Right atrium auricular region (tissue), 2 donors: ENCODE measurements around the gene CERK. TPM values are rescaled to one million over a fixed set of nuclear protein-coding genes. Genes with fewer than 3 reads are reported as not detected.

Source experiments
- DNase-seq: peaks from one replicate; pipeline ENCODE4 v3.0.0-alpha.2; 2019; ENCODE audit warnings: low spot score
- H3K27ac ChIP-seq, 2 donors: fragments of 200-600 bp; sonication (generic); 1 replicate in 1 of 2; 2 replicates in 1 of 2; pipeline ENCODE4 v1.5.1; 2016 to 2019
- H3K27me3 ChIP-seq, 2 donors: fragments of 200-600 bp; sonication (generic); one replicate each; pipeline versions ENCODE4 v1.5.1 to v1.6.0; 2017 to 2019
- H3K36me3 ChIP-seq: fragments of 200-600 bp; sonication (generic); one replicate; pipeline ENCODE4 v1.5.1; 2016
- H3K4me1 ChIP-seq, 2 donors: fragments of 200-600 bp; sonication (generic); one replicate each; pipeline versions ENCODE4 v1.5.1 to v1.6.0; 2017 to 2019
- H3K4me3 ChIP-seq, 2 donors: fragments of 200-600 bp; sonication (generic); 1 replicate in 1 of 2; 2 replicates in 1 of 2; pipeline ENCODE4 v1.5.1; 2017 to 2019; ENCODE audit warnings: mild to moderate bottlenecking in 1 of 2, moderate library complexity in 1 of 2
- H3K9me3 ChIP-seq, 2 donors: fragments of 200-600 bp; sonication (generic); one replicate each; pipeline ENCODE4 v1.5.1; 2019
- total RNA-seq, 2 donors: library from RNA; depleted of rRNA; stranded (reverse); fragments of >200 nt; gene quantifications; one replicate each; pipeline ENCODE4 v1.1.0, GENCODE V29; 2016
- TF ChIP-seq, protein P1 (sequence below), 2 donors: fragments of 200-600 bp; sonication (generic); IDR thresholded peaks; one replicate each; pipeline ENCODE4 v1.5.1; 2019; ENCODE audit warnings: antibody characterized with exemption in 2 of 2

The CERK gene
- total RNA-seq, 2 donors from 2014 or later, result 46.0 to 59.8 TPM

DNA sequence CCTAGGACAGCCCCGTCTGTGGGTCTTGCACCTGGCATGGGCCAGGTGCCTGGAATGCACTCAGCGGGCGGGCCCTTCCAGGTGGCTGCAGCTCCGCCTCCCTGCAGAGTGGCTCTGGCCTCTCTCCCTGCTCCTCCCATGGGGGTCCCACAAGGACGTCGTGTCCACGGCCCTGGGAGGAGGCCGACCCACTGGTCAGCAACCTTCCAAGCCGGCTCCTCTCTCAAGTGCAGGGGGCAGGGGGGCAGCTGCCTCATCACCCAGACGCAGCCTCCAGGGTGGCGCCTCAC, 41.9 kb downstream of the CERK start:
- Histone ChIP-seq H3K4me3 (no peak overlapping the region), H3K4me1 (no peaks in the 10 kb centered on the region), H3K36me3 (peaks cover 98% of the 10 kb centered on the region), H3K27ac (no peak overlapping the region), H3K27me3 (no peaks in the 10 kb centered on the region), H3K9me3 (no peaks in the 10 kb centered on the region)
- TF ChIP-seq, protein P1, sequence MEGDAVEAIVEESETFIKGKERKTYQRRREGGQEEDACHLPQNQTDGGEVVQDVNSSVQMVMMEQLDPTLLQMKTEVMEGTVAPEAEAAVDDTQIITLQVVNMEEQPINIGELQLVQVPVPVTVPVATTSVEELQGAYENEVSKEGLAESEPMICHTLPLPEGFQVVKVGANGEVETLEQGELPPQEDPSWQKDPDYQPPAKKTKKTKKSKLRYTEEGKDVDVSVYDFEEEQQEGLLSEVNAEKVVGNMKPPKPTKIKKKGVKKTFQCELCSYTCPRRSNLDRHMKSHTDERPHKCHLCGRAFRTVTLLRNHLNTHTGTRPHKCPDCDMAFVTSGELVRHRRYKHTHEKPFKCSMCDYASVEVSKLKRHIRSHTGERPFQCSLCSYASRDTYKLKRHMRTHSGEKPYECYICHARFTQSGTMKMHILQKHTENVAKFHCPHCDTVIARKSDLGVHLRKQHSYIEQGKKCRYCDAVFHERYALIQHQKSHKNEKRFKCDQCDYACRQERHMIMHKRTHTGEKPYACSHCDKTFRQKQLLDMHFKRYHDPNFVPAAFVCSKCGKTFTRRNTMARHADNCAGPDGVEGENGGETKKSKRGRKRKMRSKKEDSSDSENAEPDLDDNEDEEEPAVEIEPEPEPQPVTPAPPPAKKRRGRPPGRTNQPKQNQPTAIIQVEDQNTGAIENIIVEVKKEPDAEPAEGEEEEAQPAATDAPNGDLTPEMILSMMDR (IDR thresholded peaks at IDR 0.05), result no peak
- no peak for DNase-seq

DNA sequence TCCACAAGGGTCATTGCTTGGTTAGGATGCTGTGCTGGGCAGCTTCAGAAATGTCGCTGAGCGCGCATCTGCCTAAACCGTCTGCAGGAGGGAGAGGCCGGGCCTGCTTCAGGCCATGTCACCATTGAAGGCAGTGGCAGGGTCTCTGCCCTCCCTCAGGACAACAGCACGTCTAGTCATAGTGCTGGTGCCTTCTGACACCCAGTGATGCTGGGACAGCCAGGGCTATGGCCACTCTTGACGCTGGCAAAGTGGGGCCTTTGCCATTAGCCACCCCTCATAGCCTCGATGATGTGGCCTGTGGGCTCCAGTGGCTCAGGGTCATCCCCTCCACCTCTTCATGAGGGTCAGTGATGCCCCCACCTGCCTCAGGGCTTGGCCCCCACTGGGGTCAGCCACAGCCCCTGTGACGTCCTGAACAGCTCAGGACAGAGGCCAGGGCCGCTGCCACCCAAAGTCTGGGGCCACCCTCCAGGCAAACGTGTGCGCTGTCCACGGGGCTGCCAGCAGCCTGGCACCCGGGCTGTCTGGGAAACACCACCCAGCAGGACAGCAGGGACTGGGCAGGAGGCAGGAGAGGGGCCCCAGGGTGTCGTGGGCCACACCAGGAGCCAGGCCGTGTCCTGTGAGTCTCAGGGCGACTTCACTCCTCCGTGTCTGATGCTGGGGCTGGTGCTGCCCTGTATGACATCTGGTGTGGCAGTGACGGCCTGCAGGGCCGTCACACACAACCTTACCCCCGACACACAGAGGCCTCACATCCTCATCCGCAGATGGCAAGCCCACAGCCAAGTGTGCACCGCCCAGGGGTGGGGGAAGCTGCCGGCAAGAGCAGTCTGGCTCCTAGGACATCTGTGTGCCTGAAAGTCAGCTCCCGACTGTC, 42.5 kb downstream of the CERK start:
- Histone ChIP-seq H3K27me3 (no peaks in the 10 kb centered on the region), H3K4me1 (no peaks in the 10 kb centered on the region), H3K4me3 (no peak overlapping the region), H3K36me3 (peaks cover 95% of the 10 kb centered on the region), H3K9me3 (no peaks in the 10 kb centered on the region), H3K27ac (no peak overlapping the region)
- TF ChIP-seq, protein P1 (IDR thresholded peaks at IDR 0.05), result no peak
- DNase-seq, result no peak

DNA sequence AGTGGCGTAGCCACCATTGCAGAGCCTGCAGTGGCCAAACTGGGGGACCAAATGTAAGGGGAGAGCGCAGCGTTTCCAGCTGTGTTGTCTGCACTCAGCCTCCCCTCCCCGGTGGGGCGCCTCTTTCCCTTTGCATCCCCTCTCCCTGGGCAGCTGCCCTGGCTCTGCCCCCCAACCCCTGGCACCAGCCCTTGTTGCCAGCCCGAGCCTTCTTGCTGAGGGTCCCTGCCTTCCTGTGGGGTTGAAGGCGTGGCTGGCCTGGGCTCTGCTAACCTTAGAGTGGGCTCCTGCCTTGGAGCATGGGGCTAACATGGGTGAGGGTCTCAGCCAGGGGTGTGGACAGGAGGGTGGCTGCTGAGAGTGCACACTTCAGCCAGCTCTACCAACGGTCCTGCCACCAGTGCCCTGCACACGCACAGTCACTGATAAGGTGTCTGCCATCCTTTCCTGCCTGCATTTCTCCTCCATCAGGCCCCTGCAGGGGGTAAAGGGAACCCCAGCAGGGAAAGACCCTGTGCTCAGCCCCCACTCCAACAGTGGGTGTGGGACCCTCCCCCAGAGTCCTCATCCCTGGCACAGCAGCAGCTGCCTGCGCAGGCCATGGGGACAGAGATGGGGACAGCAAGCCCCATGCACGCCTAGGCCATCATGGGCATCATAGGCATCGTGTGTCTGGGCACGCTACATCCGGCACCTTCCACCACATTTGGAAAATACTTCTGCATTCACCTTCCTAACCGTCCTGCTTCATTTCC, 43.5 kb downstream of the CERK start:
- peaks cover 95% of the 10 kb centered on the region for H3K36me3 ChIP-seq
- H3K4me3 ChIP-seq, result no peak overlapping the region
- H3K9me3 ChIP-seq, result no peaks in the 10 kb centered on the region
- H3K4me1 ChIP-seq, result no peaks in the 10 kb centered on the region
- no peak for DNase-seq
- no peaks in the 10 kb centered on the region for H3K27me3 ChIP-seq
- no peak overlapping the region for H3K27ac ChIP-seq
- TF ChIP-seq, protein P1 (IDR thresholded peaks at IDR 0.05), result no peak

DNA sequence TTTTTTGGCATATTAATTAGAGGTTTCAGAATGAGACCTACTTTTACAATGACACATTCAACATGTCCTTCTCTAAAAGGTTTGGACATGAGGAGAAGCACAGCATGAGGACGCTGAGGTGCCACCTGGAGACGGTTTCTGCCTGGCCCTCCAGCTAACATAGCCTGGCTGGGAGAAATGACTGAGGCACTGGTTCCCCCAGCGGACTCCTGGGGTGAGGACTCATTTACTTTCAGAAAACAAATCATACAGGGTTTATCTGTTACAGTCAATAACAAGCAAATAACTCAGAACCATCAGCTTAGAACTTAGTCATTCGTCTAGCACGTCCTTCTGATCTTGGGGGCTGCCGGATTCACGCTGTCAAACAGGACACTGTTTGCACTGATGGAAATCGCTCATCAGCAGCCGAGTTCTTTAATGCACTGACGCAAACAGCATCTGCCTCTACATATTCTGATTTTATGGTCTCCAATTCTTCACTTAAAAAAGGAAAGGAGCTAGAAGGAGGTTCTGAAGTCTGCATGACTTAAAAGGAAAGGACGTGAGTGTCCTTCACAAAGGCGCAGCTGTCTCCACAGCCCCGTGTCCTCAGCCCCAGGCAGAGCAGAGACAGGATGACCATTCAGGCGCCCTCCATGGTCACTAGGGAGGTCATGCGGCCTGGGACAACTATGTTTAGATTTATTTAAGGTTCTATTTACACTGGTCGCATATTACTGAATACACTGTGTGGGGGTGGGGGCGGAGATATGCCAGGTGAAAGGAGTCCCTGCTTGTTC, 44.2 kb downstream of the CERK start:
- DNase-seq, result no peak
- Histone ChIP-seq H3K36me3 (peaks cover 94% of the 10 kb centered on the region), H3K27ac (no peak overlapping the region), H3K4me3 (no peak overlapping the region), H3K4me1 (peaks cover 0 to 7% of the 10 kb centered on the region in 2 donors), H3K27me3 (no peaks in the 10 kb centered on the region), H3K9me3 (no peaks in the 10 kb centered on the region)
- TF ChIP-seq, protein P1 (IDR thresholded peaks at IDR 0.05), result no peak

DNA sequence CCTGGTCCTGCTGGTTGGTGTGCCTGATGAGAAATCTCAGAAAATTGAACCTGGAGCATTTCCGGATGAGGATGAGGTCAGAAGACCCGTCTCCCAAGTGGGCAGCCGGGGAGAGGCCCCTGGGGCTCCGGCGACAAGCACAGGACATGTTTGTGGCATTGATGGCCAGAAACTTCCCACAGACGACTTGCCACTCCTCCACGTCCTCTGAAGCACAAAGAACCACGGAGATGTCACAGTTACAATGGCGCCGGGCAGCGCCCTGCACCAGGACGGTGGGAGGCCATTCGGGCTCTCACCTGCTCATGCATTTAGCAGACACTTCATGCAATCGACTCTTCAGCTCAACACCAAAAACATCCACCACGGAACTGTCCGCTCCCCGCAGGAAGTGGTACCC, 46.5 kb downstream of the CERK start:
- Histone ChIP-seq H3K4me3 (no peak overlapping the region), H3K27me3 (no peaks in the 10 kb centered on the region), H3K27ac (no peak overlapping the region), H3K36me3 (peaks cover 82% of the 10 kb centered on the region), H3K4me1 (peaks cover 0 to 30% of the 10 kb centered on the region in 2 donors), H3K9me3 (no peaks in the 10 kb centered on the region)
- DNase-seq, result no peak
- TF ChIP-seq, protein P1 (IDR thresholded peaks at IDR 0.05), result no peak
